Choroid plexus epithelial cell (primary cell): ENCODE results near the gene RAD54L.

ENCODE experiments used
- DNase-seq: peaks from one replicate; pipeline ENCODE4 v3.0.0-alpha.2; 2010; ENCODE audit warnings: low read depth
- H3K4me3 ChIP-seq: 2 replicates; pipeline ENCODE4 v1.5.1; 2011; ENCODE audit warnings: low read depth, mild to moderate bottlenecking, control low read depth, low read length, moderate library complexity
- TF ChIP-seq, protein P1 (sequence below): conservative IDR thresholded peaks from 2 replicates; pipeline ENCODE4 v1.5.1; 2011; ENCODE audit warnings: low read depth, mild to moderate bottlenecking, control low read depth, inconsistent platforms, low read length, moderate library complexity

Gene RAD54L

DNA sequence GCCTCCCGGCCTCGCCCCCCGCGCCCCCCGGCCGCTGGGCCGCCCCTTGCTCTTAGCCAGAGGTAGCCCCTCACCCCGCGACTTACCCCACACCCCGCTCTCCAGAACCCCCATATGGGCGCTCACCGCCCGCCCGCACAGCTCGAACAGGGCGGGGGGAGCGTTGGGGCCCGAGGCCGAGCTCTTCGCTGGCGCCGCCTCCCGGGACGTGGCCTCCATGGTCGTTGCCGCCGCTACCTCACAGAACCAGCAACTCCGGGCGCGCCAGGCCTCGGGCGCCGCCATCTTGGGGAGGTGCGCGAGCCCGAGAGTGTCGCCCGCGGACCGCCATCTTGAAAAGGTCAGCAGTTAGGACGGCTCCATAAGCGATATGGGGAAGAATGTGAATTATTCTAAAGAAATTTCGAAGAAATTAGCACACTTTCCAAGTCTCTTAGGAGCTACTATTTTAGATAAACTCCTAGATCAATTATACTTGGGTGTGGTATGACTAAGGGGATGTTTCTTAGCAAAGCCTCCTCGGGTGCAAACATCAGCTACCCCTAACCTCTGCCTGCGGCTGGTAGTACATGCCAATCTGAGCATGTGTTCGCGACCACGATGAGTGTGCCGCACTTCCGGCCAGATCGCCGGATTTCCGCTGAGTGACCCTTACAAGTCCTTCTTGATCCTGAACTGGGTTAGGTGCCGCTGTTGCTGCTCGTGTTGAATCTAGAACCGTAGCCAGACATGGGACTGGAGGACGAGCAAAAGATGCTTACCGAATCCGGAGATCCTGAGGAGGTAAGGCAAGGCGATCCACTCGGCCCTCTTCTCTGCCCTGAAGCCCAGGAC lies 55.7 kb downstream of the RAD54L start, which contains the start of the genes LRRC41 and UQCRH:
Gene LRRC41 (minus strand): TSS at position 579 of the 834 bp plus-strand sequence. CDS start 294 bp downstream, at position 285.
Gene UQCRH (plus strand): TSS at position 661 of the 834 bp plus-strand sequence. CDS start 69 bp downstream, at position 730.
- DNase-seq = peak; percentile 98
- H3K4me3 ChIP-seq = peak within 1 kb of the TSS; percentile 72
- TF ChIP-seq, protein P1, sequence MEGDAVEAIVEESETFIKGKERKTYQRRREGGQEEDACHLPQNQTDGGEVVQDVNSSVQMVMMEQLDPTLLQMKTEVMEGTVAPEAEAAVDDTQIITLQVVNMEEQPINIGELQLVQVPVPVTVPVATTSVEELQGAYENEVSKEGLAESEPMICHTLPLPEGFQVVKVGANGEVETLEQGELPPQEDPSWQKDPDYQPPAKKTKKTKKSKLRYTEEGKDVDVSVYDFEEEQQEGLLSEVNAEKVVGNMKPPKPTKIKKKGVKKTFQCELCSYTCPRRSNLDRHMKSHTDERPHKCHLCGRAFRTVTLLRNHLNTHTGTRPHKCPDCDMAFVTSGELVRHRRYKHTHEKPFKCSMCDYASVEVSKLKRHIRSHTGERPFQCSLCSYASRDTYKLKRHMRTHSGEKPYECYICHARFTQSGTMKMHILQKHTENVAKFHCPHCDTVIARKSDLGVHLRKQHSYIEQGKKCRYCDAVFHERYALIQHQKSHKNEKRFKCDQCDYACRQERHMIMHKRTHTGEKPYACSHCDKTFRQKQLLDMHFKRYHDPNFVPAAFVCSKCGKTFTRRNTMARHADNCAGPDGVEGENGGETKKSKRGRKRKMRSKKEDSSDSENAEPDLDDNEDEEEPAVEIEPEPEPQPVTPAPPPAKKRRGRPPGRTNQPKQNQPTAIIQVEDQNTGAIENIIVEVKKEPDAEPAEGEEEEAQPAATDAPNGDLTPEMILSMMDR = no peak

- DNase-seq = peak; percentile 20
- H3K4me3 ChIP-seq = peak overlapping the region; percentile 72
- TF ChIP-seq, protein P1 = no peak
Measured at GRCh38 chr1:46303872-46304326, 56.3 kb downstream of the RAD54L start.

GRCh38 chr1:46306159-46306530 lies 58.6 kb downstream of the RAD54L start:
- TF ChIP-seq, protein P1 = no peak
- H3K4me3 ChIP-seq = no peak overlapping the region
- no peak for DNase-seq

DNA sequence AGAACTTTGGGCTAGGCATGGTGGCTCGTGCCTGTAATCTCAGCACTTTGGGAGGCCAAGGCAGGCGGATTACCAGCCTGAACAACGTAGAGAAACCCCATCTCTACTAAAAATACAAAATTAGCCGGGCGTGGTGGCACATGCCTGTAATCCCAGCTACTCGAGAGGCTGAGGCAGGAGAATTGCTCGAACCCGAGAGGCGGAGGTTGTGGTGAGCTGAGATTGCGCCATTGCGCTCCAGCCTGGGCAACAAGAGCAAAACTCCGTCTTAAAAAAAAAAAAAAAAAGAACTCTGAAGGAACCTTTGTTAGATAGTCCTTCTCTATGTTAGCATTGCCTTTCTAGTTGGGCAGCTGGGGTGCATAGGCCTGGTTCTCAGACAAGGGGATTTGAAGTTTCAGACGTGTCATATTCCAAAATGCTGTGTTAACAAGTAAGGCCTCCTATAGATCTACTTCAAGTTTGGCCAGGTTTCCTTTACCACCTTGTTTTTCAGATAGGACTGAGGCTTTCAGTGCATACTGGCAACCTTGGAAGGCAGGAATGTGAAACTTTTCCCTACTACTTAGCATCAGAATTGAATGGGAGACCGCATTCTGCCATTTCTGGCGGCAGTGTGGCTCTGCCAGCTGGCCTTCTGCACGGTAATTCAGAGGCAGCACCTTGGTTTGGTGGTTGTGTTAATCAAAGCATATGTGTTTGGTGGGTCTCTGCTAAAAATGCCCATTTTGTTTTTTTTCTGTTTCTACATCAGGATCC lies 62.0 kb downstream of the RAD54L start:
- DNase-seq = no peak
- no peak overlapping the region for H3K4me3 ChIP-seq
- TF ChIP-seq, protein P1 = no peak

DNA sequence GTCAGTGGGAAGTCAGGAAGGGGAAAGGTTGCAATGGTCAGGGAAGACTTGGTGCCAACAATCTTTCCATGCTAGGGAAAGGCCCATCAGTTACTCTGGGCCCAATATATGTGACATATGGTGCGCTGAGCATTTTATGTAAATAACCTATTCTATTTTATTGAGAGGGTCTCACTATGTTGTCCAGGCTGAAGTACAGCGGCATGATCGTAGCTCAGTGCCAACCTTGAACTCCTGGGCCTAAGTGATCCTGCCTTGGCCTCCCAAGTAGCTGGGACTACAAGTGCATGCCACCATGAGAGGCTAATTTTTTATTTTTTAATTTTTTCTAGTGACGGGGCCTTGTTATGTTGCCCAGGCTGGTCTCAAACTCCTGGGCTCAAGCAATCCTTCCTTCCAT lies 62.8 kb downstream of the RAD54L start:
- TF ChIP-seq, protein P1 = no peak
- no peak for DNase-seq
- no peak overlapping the region for H3K4me3 ChIP-seq

GRCh38 chr1:46315669-46316403 lies 68.3 kb downstream of the RAD54L start:
- TF ChIP-seq, protein P1 = no peak
- DNase-seq = peak; percentile 46
- H3K4me3 ChIP-seq = no peak overlapping the region
